Hematopoietic multipotent progenitor cell treated with erythropoietin and hydrocortisone succinate and interleukin-3 and kit ligand, for 15 days (in vitro differentiated cells): ENCODE data around the gene PDPK1.
"Not testable (repeated sequence)": the region's sequence is repeated elsewhere in the genome, so short reads cannot be mapped to it uniquely, and the experiment has no call there.

Experiments
- DNase-seq: peaks from one replicate; pipeline ENCODE4 v3.0.0-alpha.2; 2015; ENCODE audit warnings: low spot score

PDPK1 gene

GRCh38 chr16:2611877-2612276 is 74.1 kb downstream of the PDPK1 start:
- not testable (repeated sequence) for DNase-seq

GRCh38 chr16:2613251-2613650 is 75.4 kb downstream of the PDPK1 start:
- not testable (repeated sequence) for DNase-seq

- no peak for DNase-seq
These were observed 77.0 kb downstream of the PDPK1 start for GRCh38 chr16:2614761-2615191.

- DNase-seq: not testable (repeated sequence)
These were observed 81.1 kb downstream of the PDPK1 start for GRCh38 chr16:2618964-2619363.

- not testable (repeated sequence) for DNase-seq
These were observed 81.8 kb downstream of the PDPK1 start for GRCh38 chr16:2619628-2620027.

GRCh38 chr16:2620870-2621269 is 83.0 kb downstream of the PDPK1 start:
- not testable (repeated sequence) for DNase-seq

GRCh38 chr16:2621395-2621794 is 83.6 kb downstream of the PDPK1 start:
- DNase-seq: not testable (repeated sequence)

- DNase-seq: not testable (repeated sequence)
These were observed 89.3 kb downstream of the PDPK1 start for GRCh38 chr16:2627075-2627474.

DNA sequence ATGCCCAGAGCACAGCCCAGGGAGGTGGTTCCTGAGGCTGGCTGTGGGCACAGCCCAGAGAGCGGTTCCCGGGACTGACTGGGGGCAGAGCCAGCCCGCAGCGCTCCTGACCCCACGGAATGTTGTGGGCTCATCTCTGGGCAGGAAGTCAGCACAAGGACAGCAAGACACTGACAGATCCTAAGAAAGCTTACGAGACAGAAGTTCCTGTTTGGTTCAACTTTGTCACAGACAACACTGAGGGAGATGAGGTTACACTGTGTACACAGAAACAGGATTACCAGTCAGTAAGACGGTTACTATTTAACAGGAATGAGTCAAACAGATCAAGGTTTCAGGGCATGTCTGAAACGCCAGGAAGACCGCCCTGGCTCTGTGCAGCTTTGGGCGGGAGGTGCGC is 93.4 kb downstream of the PDPK1 start:
- not testable (repeated sequence) for DNase-seq

GRCh38 chr16:2632291-2632690 is 94.5 kb downstream of the PDPK1 start:
- DNase-seq: not testable (repeated sequence)

- not testable (repeated sequence) for DNase-seq
These were observed 101.4 kb downstream of the PDPK1 start for GRCh38 chr16:2639071-2639721.

GRCh38 chr16:2639722-2640072 is 101.9 kb downstream of the PDPK1 start:
- DNase-seq: not testable (repeated sequence)

GRCh38 chr16:2642561-2642960 is 104.7 kb downstream of the PDPK1 start:
- DNase-seq: not testable (repeated sequence)

GRCh38 chr16:2644754-2645453 is 107.1 kb downstream of the PDPK1 start:
- DNase-seq: not testable (repeated sequence)

DNA sequence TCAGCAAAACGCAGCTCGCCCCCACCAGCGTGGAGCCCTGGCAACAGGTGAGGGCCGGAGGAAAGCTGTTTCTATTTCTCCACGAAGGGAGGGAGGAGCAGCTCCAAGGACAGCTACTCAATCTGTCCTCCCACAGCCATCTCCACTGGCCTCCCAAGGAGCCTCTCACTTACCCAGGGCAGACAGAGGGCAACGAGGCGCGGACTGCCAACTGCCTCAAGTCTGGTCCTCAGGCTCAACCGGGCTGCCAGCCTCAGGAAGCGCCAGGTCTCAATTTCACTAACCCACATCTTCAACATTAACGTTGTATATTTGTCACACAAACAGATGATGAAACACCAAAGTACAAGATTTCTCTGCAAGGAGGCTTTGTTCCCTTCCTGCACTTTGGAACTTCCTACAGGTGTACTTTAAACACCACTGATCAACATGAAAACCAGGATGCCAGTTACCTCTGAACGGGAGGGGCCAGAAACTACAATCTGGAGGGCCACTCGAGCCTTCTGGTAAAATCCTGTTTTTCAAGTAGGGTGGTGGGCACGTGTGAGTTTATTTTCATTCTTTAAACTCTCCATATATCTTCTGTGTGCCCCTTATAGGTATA is 113.5 kb downstream of the PDPK1 start:
- not testable (repeated sequence) for DNase-seq
